Globus pallidus (tissue), 1 donor: Measurements from ENCODE around the gene ANXA3.

Experiments
- DNase-seq: peaks from one replicate; pipeline ENCODE4 v3.0.0-alpha.2; 2015; ENCODE audit warnings: low spot score

Gene ANXA3

GRCh38 chr4:78644744-78645330 is 93.3 kb downstream of the ANXA3 start:
- peak; percentile 73 for DNase-seq

- peak; percentile 78 for DNase-seq
Observed at GRCh38 chr4:78645853-78646757, 94.5 kb downstream of the ANXA3 start.

GRCh38 chr4:78647272-78647671 is 95.7 kb downstream of the ANXA3 start:
- no peak for DNase-seq

GRCh38 chr4:78648640-78649363 is 97.2 kb downstream of the ANXA3 start:
- no peak for DNase-seq

- DNase-seq = no peak
Observed at GRCh38 chr4:78650106-78651024, 98.8 kb downstream of the ANXA3 start.

GRCh38 chr4:78651250-78651860 is 99.8 kb downstream of the ANXA3 start:
- DNase-seq = no peak

- DNase-seq = peak; percentile 92
Observed at GRCh38 chr4:78652282-78652876, 100.8 kb downstream of the ANXA3 start.

GRCh38 chr4:78653655-78654054 is 102.1 kb downstream of the ANXA3 start:
- no peak for DNase-seq

GRCh38 chr4:78654807-78655206 is 103.2 kb downstream of the ANXA3 start:
- no peak for DNase-seq

- peak; percentile 64 for DNase-seq
Observed at GRCh38 chr4:78656968-78657445, 105.4 kb downstream of the ANXA3 start.

GRCh38 chr4:78659264-78659663 is 107.7 kb downstream of the ANXA3 start:
- DNase-seq = no peak

GRCh38 chr4:78659665-78660064 is 108.1 kb downstream of the ANXA3 start:
- no peak for DNase-seq
